ENCODE results near the gene LARGE1.

LARGE1 gene

GRCh38 chr22:33920197-33920540 lies at the start of gene LARGE1:
LARGE1 (minus strand) TSS chr22:33920476.
- Histone ChIP-seq H3K9ac (ENCODE audit: low read depth in 1 of 2, low read length in 2 of 2) (peak within 1 kb of the TSS; percentile 59 to 71), H3K4me3 (ENCODE audit: low read depth in 1 of 2, low read length in 2 of 2) (peak within 1 kb of the TSS; percentile 81 to 85), H3K36me3 (ENCODE audit: control insufficient read depth in 1 of 2, insufficient read depth in 2 of 2, low read length in 2 of 2) (no peaks in the 10 kb centered on the region), H3K27ac (ENCODE audit: low read depth, low read length) (no peak within 1 kb of the TSS), H3K9me3 (ENCODE audit: control insufficient read depth in 1 of 2, low read length in 2 of 2) (no peaks in the 10 kb centered on the region), H3K4me1 (ENCODE audit: control insufficient read depth in 1 of 2, insufficient read depth in 2 of 2, low read length in 2 of 2) (peaks cover 14 to 19% of the 10 kb centered on the region in 2 donors), H3K27me3 (ENCODE audit: control insufficient read depth in 1 of 2, insufficient read depth in 2 of 2, low read length in 2 of 2) (peaks cover 5 to 11% of the 10 kb centered on the region in 2 donors)

GRCh38 chr22:33969045-33969444 lies 48.8 kb upstream of the LARGE1 start:
- H3K9me3 ChIP-seq (ENCODE audit: control insufficient read depth in 1 of 2, low read length in 2 of 2) = no peaks in the 10 kb centered on the region
- no peaks in the 10 kb centered on the region for H3K4me1 ChIP-seq (ENCODE audit: control insufficient read depth in 1 of 2, insufficient read depth in 2 of 2, low read length in 2 of 2)
- no peak overlapping the region for H3K9ac ChIP-seq (ENCODE audit: low read depth in 1 of 2, low read length in 2 of 2)

GRCh38 chr22:33964121-33964520 lies 43.8 kb upstream of the LARGE1 start:
- no peaks in the 10 kb centered on the region for H3K9me3 ChIP-seq (ENCODE audit: control insufficient read depth in 1 of 2, low read length in 2 of 2)
- no peak overlapping the region for H3K9ac ChIP-seq (ENCODE audit: low read depth in 1 of 2, low read length in 2 of 2)
- no peaks in the 10 kb centered on the region for H3K36me3 ChIP-seq (ENCODE audit: control insufficient read depth in 1 of 2, insufficient read depth in 2 of 2, low read length in 2 of 2)
- no peaks in the 10 kb centered on the region for H3K27me3 ChIP-seq (ENCODE audit: control insufficient read depth in 1 of 2, insufficient read depth in 2 of 2, low read length in 2 of 2)
- H3K4me3 ChIP-seq (ENCODE audit: low read depth in 1 of 2, low read length in 2 of 2) = no peak overlapping the region
- no peak overlapping the region for H3K27ac ChIP-seq (ENCODE audit: low read depth, low read length)
- no peaks in the 10 kb centered on the region for H3K4me1 ChIP-seq (ENCODE audit: control insufficient read depth in 1 of 2, insufficient read depth in 2 of 2, low read length in 2 of 2)

More at GRCh38 chr22:33969045-33969444, 48.8 kb upstream of the LARGE1 start:
- Histone ChIP-seq H3K27ac (ENCODE audit: low read depth, low read length) (no peak overlapping the region), H3K27me3 (ENCODE audit: control insufficient read depth in 1 of 2, insufficient read depth in 2 of 2, low read length in 2 of 2) (peaks cover 0 to 3% of the 10 kb centered on the region in 2 donors), H3K36me3 (ENCODE audit: control insufficient read depth in 1 of 2, insufficient read depth in 2 of 2, low read length in 2 of 2) (no peaks in the 10 kb centered on the region), H3K4me3 (ENCODE audit: low read depth in 1 of 2, low read length in 2 of 2) (no peak overlapping the region)

- H3K4me1 ChIP-seq (ENCODE audit: control insufficient read depth in 1 of 2, insufficient read depth in 2 of 2, low read length in 2 of 2) = no peaks in the 10 kb centered on the region
- no peaks in the 10 kb centered on the region for H3K9me3 ChIP-seq (ENCODE audit: control insufficient read depth in 1 of 2, low read length in 2 of 2)
- H3K27ac ChIP-seq (ENCODE audit: low read depth, low read length) = no peak overlapping the region
- no peak overlapping the region for H3K9ac ChIP-seq (ENCODE audit: low read depth in 1 of 2, low read length in 2 of 2)
- H3K27me3 ChIP-seq (ENCODE audit: control insufficient read depth in 1 of 2, insufficient read depth in 2 of 2, low read length in 2 of 2) = no peaks in the 10 kb centered on the region
- H3K36me3 ChIP-seq (ENCODE audit: control insufficient read depth in 1 of 2, insufficient read depth in 2 of 2, low read length in 2 of 2) = no peaks in the 10 kb centered on the region
- H3K4me3 ChIP-seq (ENCODE audit: low read depth in 1 of 2, low read length in 2 of 2) = no peak overlapping the region
Observed at GRCh38 chr22:33962409-33962808, 42.1 kb upstream of the LARGE1 start.

GRCh38 chr22:33958741-33959140 lies 38.5 kb upstream of the LARGE1 start:
- no peak overlapping the region for H3K4me3 ChIP-seq (ENCODE audit: low read depth in 1 of 2, low read length in 2 of 2)
- no peaks in the 10 kb centered on the region for H3K4me1 ChIP-seq (ENCODE audit: control insufficient read depth in 1 of 2, insufficient read depth in 2 of 2, low read length in 2 of 2)
- no peak overlapping the region for H3K9ac ChIP-seq (ENCODE audit: low read depth in 1 of 2, low read length in 2 of 2)
- H3K9me3 ChIP-seq (ENCODE audit: control insufficient read depth in 1 of 2, low read length in 2 of 2) = no peaks in the 10 kb centered on the region
- H3K36me3 ChIP-seq (ENCODE audit: control insufficient read depth in 1 of 2, insufficient read depth in 2 of 2, low read length in 2 of 2) = no peaks in the 10 kb centered on the region
- no peaks in the 10 kb centered on the region for H3K27me3 ChIP-seq (ENCODE audit: control insufficient read depth in 1 of 2, insufficient read depth in 2 of 2, low read length in 2 of 2)
- H3K27ac ChIP-seq (ENCODE audit: low read depth, low read length) = no peak overlapping the region

- Histone ChIP-seq H3K36me3 (ENCODE audit: control insufficient read depth in 1 of 2, insufficient read depth in 2 of 2, low read length in 2 of 2) (no peaks in the 10 kb centered on the region), H3K27ac (ENCODE audit: low read depth, low read length) (no peak overlapping the region), H3K9ac (ENCODE audit: low read depth in 1 of 2, low read length in 2 of 2) (no peak overlapping the region), H3K27me3 (ENCODE audit: control insufficient read depth in 1 of 2, insufficient read depth in 2 of 2, low read length in 2 of 2) (no peaks in the 10 kb centered on the region), H3K9me3 (ENCODE audit: control insufficient read depth in 1 of 2, low read length in 2 of 2) (no peaks in the 10 kb centered on the region), H3K4me1 (ENCODE audit: control insufficient read depth in 1 of 2, insufficient read depth in 2 of 2, low read length in 2 of 2) (no peaks in the 10 kb centered on the region), H3K4me3 (ENCODE audit: low read depth in 1 of 2, low read length in 2 of 2) (no peak overlapping the region)
Observed at GRCh38 chr22:33957086-33957485, 36.8 kb upstream of the LARGE1 start.

GRCh38 chr22:33952776-33953175 lies 32.5 kb upstream of the LARGE1 start:
- H3K4me1 ChIP-seq (ENCODE audit: control insufficient read depth in 1 of 2, insufficient read depth in 2 of 2, low read length in 2 of 2) = no peaks in the 10 kb centered on the region
- no peaks in the 10 kb centered on the region for H3K9me3 ChIP-seq (ENCODE audit: control insufficient read depth in 1 of 2, low read length in 2 of 2)
- H3K36me3 ChIP-seq (ENCODE audit: control insufficient read depth in 1 of 2, insufficient read depth in 2 of 2, low read length in 2 of 2) = no peaks in the 10 kb centered on the region
- no peak overlapping the region for H3K9ac ChIP-seq (ENCODE audit: low read depth in 1 of 2, low read length in 2 of 2)
- no peak overlapping the region for H3K27ac ChIP-seq (ENCODE audit: low read depth, low read length)
- H3K4me3 ChIP-seq (ENCODE audit: low read depth in 1 of 2, low read length in 2 of 2) = no peak overlapping the region
- H3K27me3 ChIP-seq (ENCODE audit: control insufficient read depth in 1 of 2, insufficient read depth in 2 of 2, low read length in 2 of 2) = no peaks in the 10 kb centered on the region

GRCh38 chr22:33940741-33941140 lies 20.5 kb upstream of the LARGE1 start:
- no peaks in the 10 kb centered on the region for H3K4me1 ChIP-seq (ENCODE audit: control insufficient read depth in 1 of 2, insufficient read depth in 2 of 2, low read length in 2 of 2)
- H3K27ac ChIP-seq (ENCODE audit: low read depth, low read length) = no peak overlapping the region
- no peaks in the 10 kb centered on the region for H3K9me3 ChIP-seq (ENCODE audit: control insufficient read depth in 1 of 2, low read length in 2 of 2)
- H3K4me3 ChIP-seq (ENCODE audit: low read depth in 1 of 2, low read length in 2 of 2) = no peak overlapping the region
- no peaks in the 10 kb centered on the region for H3K27me3 ChIP-seq (ENCODE audit: control insufficient read depth in 1 of 2, insufficient read depth in 2 of 2, low read length in 2 of 2)
- H3K36me3 ChIP-seq (ENCODE audit: control insufficient read depth in 1 of 2, insufficient read depth in 2 of 2, low read length in 2 of 2) = no peaks in the 10 kb centered on the region
- no peak overlapping the region for H3K9ac ChIP-seq (ENCODE audit: low read depth in 1 of 2, low read length in 2 of 2)

GRCh38 chr22:33932997-33933396 lies 12.7 kb upstream of the LARGE1 start:
- Histone ChIP-seq H3K27me3 (ENCODE audit: control insufficient read depth in 1 of 2, insufficient read depth in 2 of 2, low read length in 2 of 2) (no peaks in the 10 kb centered on the region), H3K27ac (ENCODE audit: low read depth, low read length) (no peak overlapping the region), H3K4me3 (ENCODE audit: low read depth in 1 of 2, low read length in 2 of 2) (no peak overlapping the region), H3K36me3 (ENCODE audit: control insufficient read depth in 1 of 2, insufficient read depth in 2 of 2, low read length in 2 of 2) (no peaks in the 10 kb centered on the region), H3K9me3 (ENCODE audit: control insufficient read depth in 1 of 2, low read length in 2 of 2) (no peaks in the 10 kb centered on the region), H3K9ac (ENCODE audit: low read depth in 1 of 2, low read length in 2 of 2) (no peak overlapping the region), H3K4me1 (ENCODE audit: control insufficient read depth in 1 of 2, insufficient read depth in 2 of 2, low read length in 2 of 2) (no peaks in the 10 kb centered on the region)

- peaks cover 0 to 2% of the 10 kb centered on the region in 2 donors for H3K27me3 ChIP-seq (ENCODE audit: control insufficient read depth in 1 of 2, insufficient read depth in 2 of 2, low read length in 2 of 2)
- H3K9ac ChIP-seq (ENCODE audit: low read depth in 1 of 2, low read length in 2 of 2) = no peak overlapping the region
- H3K4me3 ChIP-seq (ENCODE audit: low read depth in 1 of 2, low read length in 2 of 2) = no peak overlapping the region
- H3K36me3 ChIP-seq (ENCODE audit: control insufficient read depth in 1 of 2, insufficient read depth in 2 of 2, low read length in 2 of 2) = no peaks in the 10 kb centered on the region
- H3K9me3 ChIP-seq (ENCODE audit: control insufficient read depth in 1 of 2, low read length in 2 of 2) = no peaks in the 10 kb centered on the region
- no peak overlapping the region for H3K27ac ChIP-seq (ENCODE audit: low read depth, low read length)
- H3K4me1 ChIP-seq (ENCODE audit: control insufficient read depth in 1 of 2, insufficient read depth in 2 of 2, low read length in 2 of 2) = no peaks in the 10 kb centered on the region
Observed at GRCh38 chr22:33931406-33931805, 11.1 kb upstream of the LARGE1 start.

GRCh38 chr22:33927752-33928151 lies 7.5 kb upstream of the LARGE1 start:
- H3K36me3 ChIP-seq (ENCODE audit: control insufficient read depth in 1 of 2, insufficient read depth in 2 of 2, low read length in 2 of 2) = no peaks in the 10 kb centered on the region
- H3K9me3 ChIP-seq (ENCODE audit: control insufficient read depth in 1 of 2, low read length in 2 of 2) = no peaks in the 10 kb centered on the region
- no peak overlapping the region for H3K27ac ChIP-seq (ENCODE audit: low read depth, low read length)
- peaks cover 5 to 9% of the 10 kb centered on the region in 2 donors for H3K4me1 ChIP-seq (ENCODE audit: control insufficient read depth in 1 of 2, insufficient read depth in 2 of 2, low read length in 2 of 2)
- H3K9ac ChIP-seq (ENCODE audit: low read depth in 1 of 2, low read length in 2 of 2) = no peak overlapping the region
- H3K27me3 ChIP-seq (ENCODE audit: control insufficient read depth in 1 of 2, insufficient read depth in 2 of 2, low read length in 2 of 2) = peaks cover 5% of the 10 kb centered on the region in 2 donors
- no peak overlapping the region for H3K4me3 ChIP-seq (ENCODE audit: low read depth in 1 of 2, low read length in 2 of 2)

All from duodenal mucosa (tissue), 2 donors.